HG03457 (cell line): ENCODE data around the gene KCNMA1.

Source experiments
- ATAC-seq: cut with Tn5 transposase; IDR thresholded peaks from one replicate; pipeline ENCODE4 v1.9.1; 2021; ENCODE audit warnings: moderate number of reproducible peaks; ENCODE audit not compliant: unreplicated experiment

The KCNMA1 gene

GRCh38 chr10:76939933-76940468, 697.6 kb downstream of the KCNMA1 start:
- no peak for ATAC-seq

GRCh38 chr10:76937181-76937600, 700.4 kb downstream of the KCNMA1 start:
- no peak for ATAC-seq

GRCh38 chr10:76935941-76936613, 701.5 kb downstream of the KCNMA1 start:
- ATAC-seq, result no peak

GRCh38 chr10:76928565-76928964, 709.0 kb downstream of the KCNMA1 start:
- ATAC-seq, result no peak

GRCh38 chr10:76925636-76926405, 711.8 kb downstream of the KCNMA1 start:
- no peak for ATAC-seq

- ATAC-seq, result no peak
Measured at GRCh38 chr10:76922666-76923065, 714.9 kb downstream of the KCNMA1 start.

- no peak for ATAC-seq
Measured at GRCh38 chr10:76921383-76922010, 716.1 kb downstream of the KCNMA1 start.

GRCh38 chr10:76920581-76920980, 717.0 kb downstream of the KCNMA1 start:
- no peak for ATAC-seq

- ATAC-seq, result no peak
Measured at GRCh38 chr10:76918106-76918505, 719.5 kb downstream of the KCNMA1 start.

GRCh38 chr10:76917071-76917470, 720.5 kb downstream of the KCNMA1 start:
- no peak for ATAC-seq

- ATAC-seq, result no peak
Measured at GRCh38 chr10:76916536-76916935, 721.1 kb downstream of the KCNMA1 start.

- ATAC-seq, result no peak
Measured at GRCh38 chr10:76915316-76915715, 722.3 kb downstream of the KCNMA1 start.

- no peak for ATAC-seq
Measured at GRCh38 chr10:76911184-76911583, 726.4 kb downstream of the KCNMA1 start.

- no peak for ATAC-seq
Measured at GRCh38 chr10:76910184-76910962, 727.2 kb downstream of the KCNMA1 start.

- ATAC-seq, result no peak
Measured at GRCh38 chr10:76906256-76906655, 731.4 kb downstream of the KCNMA1 start.

- no peak for ATAC-seq
Measured at GRCh38 chr10:76905251-76905650, 732.4 kb downstream of the KCNMA1 start.

GRCh38 chr10:76903387-76903945, 734.1 kb downstream of the KCNMA1 start:
- no peak for ATAC-seq

- ATAC-seq, result no peak
Measured at GRCh38 chr10:76902949-76903348, 734.7 kb downstream of the KCNMA1 start.

- no peak for ATAC-seq
Measured at GRCh38 chr10:76901701-76902100, 735.9 kb downstream of the KCNMA1 start.

GRCh38 chr10:76899490-76899889, 738.1 kb downstream of the KCNMA1 start:
- ATAC-seq, result no peak
